D721Med (cell line): ENCODE data around the gene GRIN3B.

ENCODE experiments used
- DNase-seq: peaks from one replicate; pipeline ENCODE4 v3.0.0; 2011; ENCODE audit warnings: low spot score; ENCODE audit not compliant: insufficient read length
- FAIRE-seq: peaks from 2 replicates; lab custom pipeline; 2011; peaks lifted over from hg19 to GRCh38; lab: Jason Lieb, UNC
- CTCF ChIP-seq: IDR thresholded peaks from 2 replicates; pipeline ENCODE4 v1.5.1; 2012; ENCODE audit warnings: mild to moderate bottlenecking, control low read depth; ENCODE audit not compliant: insufficient read depth; ENCODE audit errors: missing control alignments

The GRIN3B gene

GRCh38 chr19:1003283-1003682 lies 3.1 kb downstream of the GRIN3B start:
- FAIRE-seq, result no peak

GRCh38 chr19:1004204-1004802 lies 4.1 kb downstream of the GRIN3B start:
- DNase-seq (no peak), FAIRE-seq (no peak)
- no peak for TF ChIP-seq CTCF

More at GRCh38 chr19:1003283-1003682, 3.1 kb downstream of the GRIN3B start:
- DNase-seq, result no peak
- no peak for TF ChIP-seq CTCF

GRCh38 chr19:1004803-1005664 lies 4.8 kb downstream of the GRIN3B start:
- TF ChIP-seq CTCF, result no peak
- no peak for DNase-seq
- FAIRE-seq, result no peak

GRCh38 chr19:1006711-1007398 lies 6.6 kb downstream of the GRIN3B start:
- FAIRE-seq, result no peak
- DNase-seq, result no peak
- TF ChIP-seq CTCF, result no peak

GRCh38 chr19:1007399-1008251 lies 7.4 kb downstream of the GRIN3B start:
- no peak for DNase-seq
- no peak for FAIRE-seq
- no peak for TF ChIP-seq CTCF

GRCh38 chr19:1008268-1009040 lies 8.2 kb downstream of the GRIN3B start:
- DNase-seq (no peak), FAIRE-seq (no peak)
- TF ChIP-seq CTCF, result no peak
